PFSK-1 (cell line): ENCODE results near the gene MRPL11.

Experiments
- FOXP2 ChIP-seq: optimal IDR thresholded peaks from 2 replicates; pipeline ENCODE3; 2011; ENCODE audit warnings: borderline replicate concordance, control low read depth, inconsistent platforms; ENCODE audit not compliant: insufficient read depth; ENCODE audit errors: extremely low read length, extremely low read depth
- POLR2AphosphoS5 ChIP-seq: IDR thresholded peaks from 2 replicates; pipeline ENCODE4 v1.6.1; 2012; ENCODE audit warnings: low read depth, mild to moderate bottlenecking, control low read depth, low read length, moderate library complexity
- SIN3A ChIP-seq: IDR thresholded peaks from 2 replicates; pipeline ENCODE4 v1.6.1; 2012; ENCODE audit warnings: mild to moderate bottlenecking, low read length, moderate library complexity, borderline replicate concordance; ENCODE audit not compliant: insufficient read depth
- TAF1 ChIP-seq: IDR thresholded peaks from 2 replicates; pipeline ENCODE4 v1.6.1; 2012; ENCODE audit warnings: low read length, control low read depth, borderline replicate concordance; ENCODE audit not compliant: insufficient read depth
- TF ChIP-seq, protein P1 (sequence below), 2 experiments: IDR thresholded peaks; 2 replicates each; pipeline versions ENCODE4 v1.6.1 to v1.8.0; 2011 to 2012; ENCODE audit warnings: low read depth in 2 of 2, low read length in 2 of 2, control low read depth in 1 of 2, inconsistent platforms in 1 of 2, mild to moderate bottlenecking in 1 of 2, moderate library complexity in 1 of 2; ENCODE audit not compliant: insufficient read depth in 1 of 2

MRPL11 gene

DNA sequence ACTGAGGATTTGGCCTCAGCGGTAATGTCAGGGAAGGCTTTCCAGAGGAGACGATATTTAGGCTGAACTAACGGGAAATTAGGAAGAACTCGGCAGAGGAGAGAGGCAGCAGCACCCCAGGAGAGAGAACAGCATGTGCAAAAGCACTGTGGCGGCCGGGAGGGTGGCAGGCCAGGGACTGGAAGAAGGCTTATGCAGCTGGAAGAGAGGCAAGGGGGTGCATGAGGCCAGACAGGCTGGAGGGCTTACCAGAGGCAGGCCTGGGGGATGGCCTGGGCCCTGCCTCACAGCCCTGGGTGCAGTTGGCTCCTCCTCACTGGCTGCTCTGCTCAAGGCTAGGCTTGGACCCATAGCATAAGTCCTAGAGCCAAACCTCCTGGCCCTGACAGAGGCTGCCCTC lies 25.5 kb downstream of the MRPL11 start:
- no peak for TF ChIP-seq SIN3A
- TF ChIP-seq TAF1: no peak
- TF ChIP-seq POLR2AphosphoS5: no peak
- no peak for TF ChIP-seq FOXP2
- TF ChIP-seq, protein P1, sequence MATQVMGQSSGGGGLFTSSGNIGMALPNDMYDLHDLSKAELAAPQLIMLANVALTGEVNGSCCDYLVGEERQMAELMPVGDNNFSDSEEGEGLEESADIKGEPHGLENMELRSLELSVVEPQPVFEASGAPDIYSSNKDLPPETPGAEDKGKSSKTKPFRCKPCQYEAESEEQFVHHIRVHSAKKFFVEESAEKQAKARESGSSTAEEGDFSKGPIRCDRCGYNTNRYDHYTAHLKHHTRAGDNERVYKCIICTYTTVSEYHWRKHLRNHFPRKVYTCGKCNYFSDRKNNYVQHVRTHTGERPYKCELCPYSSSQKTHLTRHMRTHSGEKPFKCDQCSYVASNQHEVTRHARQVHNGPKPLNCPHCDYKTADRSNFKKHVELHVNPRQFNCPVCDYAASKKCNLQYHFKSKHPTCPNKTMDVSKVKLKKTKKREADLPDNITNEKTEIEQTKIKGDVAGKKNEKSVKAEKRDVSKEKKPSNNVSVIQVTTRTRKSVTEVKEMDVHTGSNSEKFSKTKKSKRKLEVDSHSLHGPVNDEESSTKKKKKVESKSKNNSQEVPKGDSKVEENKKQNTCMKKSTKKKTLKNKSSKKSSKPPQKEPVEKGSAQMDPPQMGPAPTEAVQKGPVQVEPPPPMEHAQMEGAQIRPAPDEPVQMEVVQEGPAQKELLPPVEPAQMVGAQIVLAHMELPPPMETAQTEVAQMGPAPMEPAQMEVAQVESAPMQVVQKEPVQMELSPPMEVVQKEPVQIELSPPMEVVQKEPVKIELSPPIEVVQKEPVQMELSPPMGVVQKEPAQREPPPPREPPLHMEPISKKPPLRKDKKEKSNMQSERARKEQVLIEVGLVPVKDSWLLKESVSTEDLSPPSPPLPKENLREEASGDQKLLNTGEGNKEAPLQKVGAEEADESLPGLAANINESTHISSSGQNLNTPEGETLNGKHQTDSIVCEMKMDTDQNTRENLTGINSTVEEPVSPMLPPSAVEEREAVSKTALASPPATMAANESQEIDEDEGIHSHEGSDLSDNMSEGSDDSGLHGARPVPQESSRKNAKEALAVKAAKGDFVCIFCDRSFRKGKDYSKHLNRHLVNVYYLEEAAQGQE (IDR thresholded peaks at IDR 0.05; ENCODE audit: insufficient read depth in 1 of 2, low read depth in 2 of 2, low read length in 2 of 2): no peak

DNA sequence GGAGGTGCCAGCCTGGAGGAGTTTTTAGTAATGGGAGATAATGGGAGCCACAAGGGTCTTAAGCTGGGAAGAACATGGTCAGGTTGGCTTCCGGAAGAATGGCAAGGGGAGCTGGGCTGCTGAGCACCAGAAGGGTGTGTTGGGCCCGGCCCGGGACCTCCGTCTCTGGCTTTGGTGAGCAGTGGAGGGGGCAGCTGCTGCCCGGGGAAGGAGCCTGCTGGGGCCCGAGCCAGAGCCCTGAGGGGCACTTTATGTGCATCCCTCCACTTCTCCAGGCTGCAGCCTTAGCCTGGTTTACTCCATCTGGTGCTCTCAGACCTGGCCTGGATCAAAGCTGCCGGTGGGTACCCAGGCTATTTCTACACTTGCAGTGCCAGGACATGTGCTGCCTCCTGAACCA lies 26.5 kb downstream of the MRPL11 start:
- TF ChIP-seq, protein P1 (IDR thresholded peaks at IDR 0.05; ENCODE audit: insufficient read depth in 1 of 2, low read depth in 2 of 2, low read length in 2 of 2): no peak
- TF ChIP-seq POLR2AphosphoS5 (no peak), FOXP2 (no peak), TAF1 (no peak), SIN3A (no peak)

DNA sequence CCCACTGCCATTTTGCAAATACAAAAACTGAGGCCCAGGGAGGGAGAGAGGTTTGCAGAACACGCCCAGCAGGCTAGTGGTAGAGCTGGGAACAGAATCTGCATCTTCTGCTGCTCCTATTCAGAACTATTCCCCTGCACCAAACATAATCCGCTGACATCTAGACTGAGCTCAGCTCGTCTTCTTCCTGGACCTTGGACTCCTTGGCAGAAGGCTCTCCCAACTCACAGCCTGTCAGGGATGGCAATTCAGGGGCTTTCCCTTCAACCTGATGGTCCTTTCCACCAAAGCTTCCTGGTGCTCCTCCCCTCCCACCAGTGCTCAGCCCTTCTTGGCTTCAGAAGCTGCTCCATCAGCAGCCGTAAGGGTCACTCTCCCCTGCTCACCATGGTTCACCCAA lies 27.3 kb downstream of the MRPL11 start:
- TF ChIP-seq POLR2AphosphoS5 (no peak), FOXP2 (no peak), TAF1 (no peak), SIN3A (no peak)
- TF ChIP-seq, protein P1 (IDR thresholded peaks at IDR 0.05; ENCODE audit: insufficient read depth in 1 of 2, low read depth in 2 of 2, low read length in 2 of 2): no peak

DNA sequence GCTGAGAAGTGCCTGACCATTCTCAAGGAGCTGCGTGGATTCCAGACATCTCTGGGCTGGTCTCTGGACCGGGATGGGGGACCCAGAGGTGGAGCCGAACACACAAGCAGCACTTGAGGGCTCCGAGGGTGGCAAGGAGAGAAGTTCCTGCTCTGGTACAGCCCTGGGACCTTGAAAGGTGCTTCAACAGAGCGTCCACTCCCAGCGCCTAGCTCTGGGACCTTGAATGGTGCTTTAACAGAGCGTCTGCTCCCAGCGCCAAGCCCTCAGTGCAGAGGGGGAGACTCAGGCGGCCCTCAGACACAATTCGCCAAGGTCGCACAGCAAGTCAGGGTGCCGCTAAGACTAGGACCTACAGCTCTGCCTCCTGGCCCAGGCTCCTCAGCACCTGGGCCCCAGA lies 28.5 kb downstream of the MRPL11 start:
- TF ChIP-seq SIN3A: no peak
- TF ChIP-seq POLR2AphosphoS5: no peak
- no peak for TF ChIP-seq TAF1
- TF ChIP-seq, protein P1 (IDR thresholded peaks at IDR 0.05; ENCODE audit: insufficient read depth in 1 of 2, low read depth in 2 of 2, low read length in 2 of 2): no peak
- no peak for TF ChIP-seq FOXP2

DNA sequence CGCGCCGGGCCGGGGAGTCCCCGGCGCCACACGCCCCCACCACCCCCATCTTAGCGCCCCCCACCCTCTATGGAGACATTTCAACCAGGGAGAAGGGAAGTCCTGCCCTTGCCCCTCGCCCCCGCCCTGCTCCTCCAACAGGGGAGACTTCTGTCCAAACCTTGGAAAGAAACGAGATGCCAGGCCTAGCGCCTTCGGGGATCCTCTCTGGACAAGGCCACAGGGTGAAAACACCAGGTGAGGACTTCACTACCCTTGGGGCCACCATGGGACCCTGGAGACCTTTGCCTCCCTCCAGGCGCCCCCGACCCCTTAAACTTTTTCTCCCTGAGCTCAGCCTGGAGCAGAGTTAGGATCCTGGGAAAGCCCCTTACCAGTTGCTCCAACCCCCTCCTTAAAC lies 29.4 kb downstream of the MRPL11 start:
- no peak for TF ChIP-seq FOXP2
- no peak for TF ChIP-seq TAF1
- TF ChIP-seq, protein P1 (IDR thresholded peaks at IDR 0.05; ENCODE audit: insufficient read depth in 1 of 2, low read depth in 2 of 2, low read length in 2 of 2): no peak
- no peak for TF ChIP-seq POLR2AphosphoS5
- TF ChIP-seq SIN3A: no peak
